ENCODE measurements around the gene SND1.
"Not testable (repeated sequence)": the region's sequence is repeated elsewhere in the genome, so short reads cannot be mapped to it uniquely, and the experiment has no call there.

The SND1 gene

GRCh38 chr7:128104108-128104742, 452.2 kb downstream of the SND1 start:
- ATAC-seq: peak; percentile 11
- Mint-ChIP-seq H3K27ac (peak overlapping the region; percentile 90), H3K4me1 (peaks cover 60% of the 10 kb centered on the region)

DNA sequence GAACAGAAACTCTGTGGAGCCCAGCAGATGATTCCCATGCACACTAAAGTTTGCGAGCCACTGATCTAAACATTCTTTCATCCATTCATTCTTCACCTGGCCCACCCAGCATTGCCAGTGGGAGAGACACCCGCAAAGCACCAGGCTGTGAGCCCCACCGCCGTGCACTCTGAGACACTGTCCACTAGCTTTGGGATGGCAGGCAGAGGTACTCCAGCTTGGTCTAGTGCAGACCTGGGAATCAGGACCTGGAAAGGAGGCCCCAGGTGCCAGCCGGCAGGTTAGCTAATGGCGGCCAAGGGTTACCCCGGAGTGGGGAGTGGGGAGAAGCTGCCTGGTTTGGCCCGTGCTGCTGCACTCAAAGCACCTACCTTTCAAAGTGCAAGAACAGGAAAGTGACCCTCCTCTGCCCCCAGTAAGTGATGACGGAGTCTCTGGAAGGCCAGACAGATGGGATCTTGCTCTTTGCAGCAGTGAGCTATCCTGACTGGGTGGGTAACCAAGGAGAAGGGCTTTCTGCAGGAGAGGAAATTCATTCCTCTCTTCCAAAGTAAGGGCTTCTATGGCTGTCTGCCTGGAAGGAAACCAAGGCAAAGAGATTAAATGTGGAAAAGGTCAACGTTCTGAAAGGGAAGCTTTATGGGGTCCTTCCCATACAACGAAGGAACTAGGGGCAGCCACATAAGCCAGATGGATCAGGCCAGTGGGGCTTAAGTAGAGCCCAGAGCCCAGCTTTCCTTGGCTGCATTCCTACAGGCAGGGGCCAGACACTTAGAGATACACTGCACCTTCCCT, 453.4 kb downstream of the SND1 start:
- Mint-ChIP-seq H3K27ac (no peak overlapping the region), H3K36me3 (peaks cover 51% of the 10 kb centered on the region), H3K9me3 (no peaks in the 10 kb centered on the region), H3K4me3 (peak overlapping the region; percentile 76), H3K4me1 (peaks cover 61% of the 10 kb centered on the region)
- DNase-seq (ENCODE audit: low spot score in 2 of 2) (no peak), ATAC-seq (no peak)

More at GRCh38 chr7:128104108-128104742, 452.2 kb downstream of the SND1 start:
- Mint-ChIP-seq H3K9me3 (no peaks in the 10 kb centered on the region), H3K36me3 (peaks cover 60% of the 10 kb centered on the region), H3K4me3 (peak overlapping the region; percentile 76)
- DNase-seq (ENCODE audit: low spot score in 2 of 2): peak in 1 of 2 donors; percentile 56

DNA sequence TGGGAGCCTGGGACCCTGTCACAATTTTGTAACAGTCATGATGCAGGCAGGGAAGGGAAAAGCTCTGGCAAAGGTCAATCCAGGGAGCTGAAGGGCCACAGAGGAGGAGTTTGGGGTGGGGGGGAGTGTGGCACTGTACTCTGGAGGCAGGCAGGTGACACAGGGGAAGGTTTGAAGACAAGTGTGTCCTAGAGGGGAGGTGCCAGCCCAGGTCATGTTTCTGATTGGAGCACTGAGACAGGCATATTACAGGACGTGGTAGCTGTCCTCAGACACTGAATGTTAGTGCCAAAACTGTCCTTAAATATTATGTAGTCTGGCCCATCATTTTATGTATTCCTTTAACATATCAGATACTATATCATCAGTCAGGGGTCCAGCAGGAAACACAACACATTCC, 454.8 kb downstream of the SND1 start:
- no peak for DNase-seq (ENCODE audit: low spot score in 2 of 2)
- Mint-ChIP-seq H3K36me3 (peaks cover 50% of the 10 kb centered on the region), H3K4me3 (no peak overlapping the region), H3K27ac (peak overlapping the region; percentile 54), H3K9me3 (no peaks in the 10 kb centered on the region), H3K4me1 (peaks cover 61% of the 10 kb centered on the region)
- no peak for ATAC-seq

DNA sequence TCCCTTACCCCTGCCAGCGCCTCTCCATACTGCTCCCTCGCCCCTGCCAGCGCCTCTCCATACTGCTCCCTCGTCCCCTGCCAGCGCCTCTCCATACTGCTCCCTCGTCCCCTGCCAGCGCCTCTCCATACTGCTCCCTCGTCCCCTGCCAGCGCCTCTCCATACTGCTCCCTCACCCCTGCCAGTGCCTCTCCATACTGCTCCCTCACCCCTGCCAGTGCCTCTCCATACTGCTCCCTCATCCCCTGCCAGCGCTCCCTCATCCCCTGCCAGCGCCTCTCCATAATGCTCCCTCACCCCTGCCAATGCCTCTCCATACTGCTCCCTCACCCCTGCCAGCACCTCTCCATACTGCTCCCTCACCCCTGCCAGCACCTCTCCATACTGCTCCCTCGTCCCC, 455.5 kb downstream of the SND1 start:
- Mint-ChIP-seq H3K27ac (peak overlapping the region; percentile 54), H3K4me1 (peaks cover 68% of the 10 kb centered on the region), H3K36me3 (peaks cover 43% of the 10 kb centered on the region)
- not testable (repeated sequence) for ATAC-seq; DNase-seq (ENCODE audit: low spot score in 2 of 2); H3K4me3 Mint-ChIP-seq; H3K9me3 Mint-ChIP-seq

DNA sequence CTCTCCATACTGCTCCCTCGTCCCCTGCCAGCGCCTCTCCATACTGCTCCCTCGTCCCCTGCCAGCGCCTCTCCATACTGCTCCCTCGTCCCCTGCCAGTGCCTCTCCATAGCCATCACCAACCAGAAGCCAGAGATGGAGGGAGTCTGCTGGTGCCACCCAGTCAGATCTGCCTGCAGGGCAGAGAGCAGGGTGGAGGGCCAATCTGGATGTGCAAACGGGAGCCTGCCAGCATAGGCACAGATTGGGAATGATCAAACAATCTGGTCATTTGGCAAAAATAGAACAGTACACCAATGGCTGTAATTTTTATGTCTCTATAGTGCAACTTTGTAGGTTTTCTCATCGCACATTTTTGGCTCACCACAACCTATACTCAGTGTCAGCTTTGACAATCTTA, 456.1 kb downstream of the SND1 start:
- DNase-seq (ENCODE audit: low spot score in 2 of 2): no peak
- Mint-ChIP-seq H3K4me3 (peak overlapping the region; percentile 34), H3K36me3 (peaks cover 37% of the 10 kb centered on the region), H3K4me1 (peaks cover 69% of the 10 kb centered on the region), H3K27ac (no peak overlapping the region), H3K9me3 (no peaks in the 10 kb centered on the region)
- ATAC-seq: no peak

DNA sequence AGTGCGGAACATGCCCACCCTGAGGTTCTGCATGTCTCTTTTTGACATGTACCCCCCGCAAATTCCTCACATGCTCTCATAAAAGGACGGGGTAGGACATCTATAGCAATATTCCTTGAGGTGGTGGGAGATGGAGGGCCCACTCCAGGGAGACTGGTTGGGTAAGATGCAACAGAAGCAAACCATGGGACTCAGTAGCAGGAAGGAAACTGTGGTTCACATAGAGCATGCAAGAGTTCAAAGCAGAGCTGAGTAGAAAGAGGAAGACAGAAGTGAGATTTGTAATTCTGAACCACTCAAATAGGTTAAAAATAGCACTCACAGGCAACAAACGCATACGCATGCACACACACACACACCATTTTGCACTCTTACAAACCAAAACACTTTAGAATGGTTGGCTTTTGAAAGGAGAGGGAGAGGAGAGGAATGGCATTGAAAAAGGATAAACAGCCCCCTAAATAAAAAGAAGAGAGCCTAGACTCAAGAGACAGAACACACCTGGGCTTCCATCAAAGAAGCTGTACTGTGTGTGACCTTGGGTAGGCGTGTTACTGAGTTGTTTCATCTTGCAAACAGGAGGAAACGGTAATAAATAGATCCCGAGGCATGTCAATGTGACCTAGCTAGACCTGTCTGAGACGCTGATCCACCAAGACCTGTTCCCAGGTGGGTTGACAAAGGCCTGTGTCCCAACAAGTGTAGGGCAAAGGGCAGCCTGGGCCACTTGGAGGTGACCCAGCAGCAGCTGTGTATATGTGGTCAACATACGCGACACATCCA, 456.8 kb downstream of the SND1 start:
- DNase-seq (ENCODE audit: low spot score in 2 of 2) (no peak), ATAC-seq (peak; percentile 69)
- Mint-ChIP-seq H3K9me3 (no peaks in the 10 kb centered on the region), H3K4me1 (peaks cover 64% of the 10 kb centered on the region), H3K4me3 (peak overlapping the region; percentile 34), H3K27ac (peak overlapping the region; percentile 63), H3K36me3 (peaks cover 34% of the 10 kb centered on the region)

DNA sequence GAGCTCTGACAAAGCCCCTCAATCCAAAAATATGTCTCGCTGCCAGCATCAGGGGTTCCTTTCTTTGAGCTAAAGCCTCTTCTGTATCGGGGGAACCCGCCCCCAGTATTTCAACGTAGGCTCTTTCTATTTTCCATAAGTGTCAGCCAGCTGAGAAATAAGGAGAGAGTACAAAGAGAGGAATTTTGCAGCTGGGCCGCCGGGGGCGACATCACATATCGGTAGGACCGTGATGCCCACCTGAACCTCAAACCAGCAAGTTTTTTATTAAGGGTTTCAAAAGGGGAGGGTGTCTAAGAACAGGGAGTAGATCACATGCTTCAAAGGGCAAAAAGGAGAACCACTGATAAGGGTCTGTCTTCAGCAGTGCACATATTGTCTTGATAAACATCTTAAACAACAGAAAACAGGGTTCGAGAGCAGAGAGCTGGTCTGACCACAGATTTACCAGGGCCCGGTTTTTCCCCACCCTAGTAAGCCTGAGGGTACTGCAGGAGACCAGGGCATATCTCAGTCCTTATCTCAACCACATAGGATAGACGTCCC, 457.5 kb downstream of the SND1 start:
- ATAC-seq; H3K9me3 Mint-ChIP-seq; DNase-seq (ENCODE audit: low spot score in 2 of 2): not testable (repeated sequence)
- Mint-ChIP-seq H3K27ac (peak overlapping the region; percentile 63), H3K4me3 (peak overlapping the region; percentile 34), H3K36me3 (peaks cover 32% of the 10 kb centered on the region), H3K4me1 (peaks cover 60% of the 10 kb centered on the region)

DNA sequence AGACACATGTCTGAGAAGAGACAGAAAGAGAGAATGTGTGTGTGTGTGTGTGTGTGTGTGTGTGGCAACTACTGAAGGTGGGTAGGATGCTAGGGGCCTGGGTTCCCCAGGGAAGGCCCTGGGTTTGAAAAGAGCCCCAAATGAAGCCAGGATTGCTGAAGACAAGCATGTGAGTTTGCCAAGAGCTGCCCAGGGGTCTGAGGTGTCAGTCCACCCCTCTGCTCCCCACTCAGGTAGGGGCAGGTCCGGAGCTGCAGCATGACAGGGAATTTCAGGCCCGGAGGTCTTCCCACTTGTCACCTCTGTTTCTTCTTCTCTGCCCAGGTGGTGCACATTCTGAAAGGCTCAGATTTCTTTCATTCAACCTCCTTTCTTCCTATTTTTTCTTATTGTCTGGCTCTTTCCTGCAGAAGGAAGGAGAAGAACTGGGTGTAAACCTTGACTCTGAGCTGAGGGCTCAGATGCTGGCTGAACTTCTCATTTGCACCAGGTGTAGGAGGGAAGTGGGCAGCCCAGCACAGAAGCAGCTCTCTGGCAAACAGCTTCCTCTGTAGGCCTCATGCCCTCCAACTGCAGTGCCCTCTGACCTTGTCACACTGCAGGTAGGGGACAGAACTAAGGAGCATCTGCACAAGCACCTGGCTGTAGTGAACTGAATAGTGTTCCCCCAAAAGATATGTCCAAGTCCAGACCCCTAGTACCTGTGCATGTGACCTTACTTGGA, 458.8 kb downstream of the SND1 start:
- DNase-seq (ENCODE audit: low spot score in 2 of 2) (no peak), ATAC-seq (no peak)
- Mint-ChIP-seq H3K4me3 (no peak overlapping the region), H3K27ac (no peak overlapping the region), H3K9me3 (no peaks in the 10 kb centered on the region), H3K36me3 (peaks cover 22% of the 10 kb centered on the region), H3K4me1 (peaks cover 57% of the 10 kb centered on the region)

GRCh38 chr7:128112018-128112780, 460.2 kb downstream of the SND1 start:
- no peak overlapping the region for H3K27ac Mint-ChIP-seq

GRCh38 chr7:128112781-128113221, 460.8 kb downstream of the SND1 start:
- DNase-seq (ENCODE audit: low spot score in 2 of 2): no peak
- no peak for ATAC-seq
- H3K36me3 Mint-ChIP-seq: peaks cover 11% of the 10 kb centered on the region
- H3K4me1 Mint-ChIP-seq: peaks cover 47% of the 10 kb centered on the region
- no peaks in the 10 kb centered on the region for H3K9me3 Mint-ChIP-seq
- no peak overlapping the region for H3K4me3 Mint-ChIP-seq
- H3K27ac Mint-ChIP-seq: no peak overlapping the region

More at GRCh38 chr7:128112018-128112780, 460.2 kb downstream of the SND1 start:
- Mint-ChIP-seq H3K36me3 (peaks cover 11% of the 10 kb centered on the region), H3K9me3 (no peaks in the 10 kb centered on the region), H3K4me3 (no peak overlapping the region), H3K4me1 (peaks cover 52% of the 10 kb centered on the region)
- no peak for ATAC-seq
- DNase-seq (ENCODE audit: low spot score in 2 of 2): no peak

- peaks cover 8% of the 10 kb centered on the region for H3K36me3 Mint-ChIP-seq
- no peak overlapping the region for H3K4me3 Mint-ChIP-seq
- H3K4me1 Mint-ChIP-seq: peaks cover 38% of the 10 kb centered on the region
- DNase-seq (ENCODE audit: low spot score in 2 of 2) (no peak), ATAC-seq (no peak)
- no peaks in the 10 kb centered on the region for H3K9me3 Mint-ChIP-seq
- no peak overlapping the region for H3K27ac Mint-ChIP-seq
These were observed 461.8 kb downstream of the SND1 start for GRCh38 chr7:128113839-128114238.

- H3K4me1 Mint-ChIP-seq: peaks cover 28% of the 10 kb centered on the region
- ATAC-seq (no peak), DNase-seq (ENCODE audit: low spot score in 2 of 2) (no peak)
- peaks cover 5% of the 10 kb centered on the region for H3K36me3 Mint-ChIP-seq
- H3K4me3 Mint-ChIP-seq: no peak overlapping the region
- no peaks in the 10 kb centered on the region for H3K9me3 Mint-ChIP-seq
- H3K27ac Mint-ChIP-seq: no peak overlapping the region
These were observed 462.8 kb downstream of the SND1 start for GRCh38 chr7:128114806-128115205.

DNA sequence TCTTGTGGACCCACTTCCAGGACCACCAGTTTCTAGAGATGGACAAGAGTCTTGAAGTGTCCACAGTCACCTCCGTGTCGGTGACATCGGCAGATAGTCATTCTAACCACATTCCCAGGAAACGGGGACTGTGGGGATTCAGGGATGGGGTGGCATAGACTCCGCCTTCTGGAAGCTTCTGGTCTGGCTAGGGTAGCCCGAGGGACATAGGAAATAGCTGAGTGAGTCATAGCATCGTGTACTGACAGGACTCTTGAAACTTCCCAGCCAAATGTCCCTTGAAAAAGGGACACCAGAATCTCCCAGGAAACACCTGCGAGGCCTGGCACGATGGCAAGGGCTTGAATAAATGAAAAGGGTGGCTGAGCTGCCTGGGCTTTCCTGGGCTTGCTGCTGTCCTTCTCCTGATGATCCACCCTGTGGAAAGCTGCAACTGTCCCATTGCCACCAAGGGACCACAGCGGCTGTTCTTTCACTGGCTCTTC, 463.4 kb downstream of the SND1 start:
- Mint-ChIP-seq H3K4me1 (peaks cover 23% of the 10 kb centered on the region), H3K4me3 (no peak overlapping the region), H3K9me3 (no peaks in the 10 kb centered on the region), H3K36me3 (peaks cover 5% of the 10 kb centered on the region), H3K27ac (no peak overlapping the region)
- ATAC-seq (no peak), DNase-seq (ENCODE audit: low spot score in 2 of 2) (no peak)
